Measurements from ENCODE around the gene LINGO3.

GRCh38 chr19:2274185-2274711 lies 33.7 kb downstream of the LINGO3 start:
- no peak for TF ChIP-seq CTCF (IDR thresholded peaks at IDR 0.05)
- no peak for TF ChIP-seq POLR2A (IDR thresholded peaks at IDR 0.05)
